Stomach (tissue), 9 donors: ENCODE measurements around the gene CAPN15. TPM values are rescaled to one million over a fixed set of nuclear protein-coding genes. Genes with fewer than 3 reads are reported as not detected.

ENCODE experiments used
- DNase-seq, 2 donors: peaks; one replicate each; pipeline versions ENCODE4 v3.0.0 to v3.0.0-alpha.2; 2013 to 2019
- H3K27ac ChIP-seq, 5 donors: fragments of 200-600 bp in 4 of 5; sonication (generic) in 4 of 5; one replicate each; pipeline ENCODE4 v1.5.1; 2013 to 2019; ENCODE audit warnings: mild to moderate bottlenecking in 1 of 5, moderate library complexity in 1 of 5
- H3K27me3 ChIP-seq, 3 donors: fragments of 200-600 bp; sonication (generic); one replicate each; pipeline ENCODE4 v1.5.1; 2017 to 2019; ENCODE audit warnings: mixed run types in 1 of 3
- H3K36me3 ChIP-seq, 4 donors: fragments of 200-600 bp; sonication (generic); 1 replicate in 3 of 4; 2 replicates in 1 of 4; pipeline ENCODE4 v1.5.1; 2016 to 2019
- H3K4me1 ChIP-seq, 4 donors: fragments of 200-600 bp; sonication (generic); one replicate each; pipeline ENCODE4 v1.5.1; 2016 to 2019
- H3K4me3 ChIP-seq, 4 donors: fragments of 200-600 bp; sonication (generic) in 3 of 4; one replicate each; pipeline ENCODE4 v1.5.1; 2016 to 2019; ENCODE audit warnings: mild to moderate bottlenecking in 1 of 4
- H3K9me3 ChIP-seq, 4 donors: fragments of 200-600 bp; sonication (generic); one replicate each; pipeline ENCODE4 v1.5.1; 2016 to 2019
- CTCF ChIP-seq, 7 experiments: fragments of 450-650 bp in 4 of 7; fragments of 200-600 bp in 3 of 7; sonication (generic) in 3 of 7; IDR thresholded peaks; one replicate each; pipeline ENCODE4 v1.5.1; 2016 to 2019; ENCODE audit warnings: antibody characterized with exemption in 7 of 7, control low read depth in 2 of 7, mild to moderate bottlenecking in 1 of 7
- EP300 ChIP-seq: sonication (generic); formaldehyde crosslinking; IDR thresholded peaks from one replicate; pipeline ENCODE4 v1.6.1; 2017; ENCODE audit warnings: antibody characterized with exemption
- POLR2A ChIP-seq, 4 donors: fragments of 450-650 bp; IDR thresholded peaks; one replicate each; pipeline ENCODE4 v1.6.1; 2016; ENCODE audit warnings: antibody characterized with exemption in 4 of 4, control low read depth in 2 of 4, mild to moderate bottlenecking in 1 of 4, moderate library complexity in 1 of 4
- POLR2AphosphoS5 ChIP-seq, 3 donors: sonication (generic); formaldehyde crosslinking; IDR thresholded peaks; one replicate each; pipeline ENCODE4 v1.6.1; 2016; ENCODE audit warnings: antibody characterized with exemption in 3 of 3
- WGBS, 5 donors: extraction: QIAGEN DNeasy Blood & Tissue Kit in 3 of 5; methylation state at CpG; one replicate each; pipeline versions ENCODE4 v1.1.5 to v1.1.7; 2013 to 2018; 5-methylcytosine and 5-hydroxymethylcytosine counted together
- intact Hi-C: fragments of 100-400 bp; cut with DNase I; formaldehyde crosslinking; loops from one replicate; pipeline ENCODE4 v1.15.1; 2023; ENCODE audit warnings: low total_unique reads
- polyA plus RNA-seq, 3 donors: library from polyadenylated mRNA; stranded (reverse); fragments of 200-250 nt; gene quantifications; one replicate each; pipeline ENCODE4 v1.2.3, GENCODE V29; 2013
- small RNA-seq, 4 donors: library from RNA; depleted of rRNA; stranded (forward); fragments of <200 nt; gene quantifications; one replicate each; pipeline ENCODE3, GENCODE V24; 2016
- total RNA-seq, 5 donors: library from RNA; depleted of rRNA; stranded (reverse); fragments of >200 nt; gene quantifications; one replicate each; pipeline versions ENCODE4 v1.1.0 to v1.2.3, GENCODE V29; 2014 to 2016
- donor health status: healthy with polysubstance abuse.
- donor health status: Bipolar disorder and iron deficiency.
- donor health status: healthy.

Gene CAPN15
- total and polyA plus RNA-seq, 8 donors = 25.2 to 235 (median 35.0) TPM

- 40 to 55% (median 50%) methylated on average over 7 of the region's 7 CpGs for WGBS, 5 donors
- no peak overlapping the region for H3K4me3 ChIP-seq
These were observed 73.3 kb downstream of the CAPN15 start for GRCh38 chr16:600781-601180.

GRCh38 chr16:603933-604332 is 76.4 kb downstream of the CAPN15 start:
- intact Hi-C loops = no loop called here
- WGBS, 5 donors = 75 to 89% (median 85%) methylated on average over 5 of the region's 5 CpGs
- H3K36me3 ChIP-seq = peaks cover 3 to 21% (median 19%) of the 10 kb centered on the region in 4 donors

More at GRCh38 chr16:600781-601180, 73.3 kb downstream of the CAPN15 start:
- H3K36me3 ChIP-seq = peaks cover 8 to 42% (median 33%) of the 10 kb centered on the region in 4 donors
- no peak overlapping the region for H3K27ac ChIP-seq
- H3K4me1 ChIP-seq = peaks cover 0 to 13% (median 9%) of the 10 kb centered on the region in 4 donors
- TF ChIP-seq EP300 = no peak
- no peak for TF ChIP-seq POLR2A (IDR thresholded peaks at IDR 0.05)
- no peak for TF ChIP-seq POLR2AphosphoS5 (IDR thresholded peaks at IDR 0.05)
- no peak for TF ChIP-seq CTCF (IDR thresholded peaks at IDR 0.05)
- no peak for DNase-seq
- intact Hi-C loops = no loop called here
- peaks cover 0 to 5% (median 0%) of the 10 kb centered on the region in 4 donors for H3K9me3 ChIP-seq
- H3K27me3 ChIP-seq = no peaks in the 10 kb centered on the region

More at GRCh38 chr16:603933-604332, 76.4 kb downstream of the CAPN15 start:
- peaks cover 0 to 5% (median 0%) of the 10 kb centered on the region in 4 donors for H3K9me3 ChIP-seq
- H3K27me3 ChIP-seq = no peaks in the 10 kb centered on the region
- H3K4me3 ChIP-seq = no peak overlapping the region
- H3K27ac ChIP-seq = no peak overlapping the region
- TF ChIP-seq POLR2A (IDR thresholded peaks at IDR 0.05) = no peak
- TF ChIP-seq POLR2AphosphoS5 (IDR thresholded peaks at IDR 0.05) = no peak
- no peak for TF ChIP-seq EP300
- no peak for TF ChIP-seq CTCF (IDR thresholded peaks at IDR 0.05)
- peaks cover 0 to 14% (median 6%) of the 10 kb centered on the region in 4 donors for H3K4me1 ChIP-seq
- DNase-seq = no peak

Small RNA genes lying within 50 kb of the gene (small RNA-seq; reads per million reads assigned to genes)
- 0.07 to 3.2 (median 0.28) reads per million in 4 donors for gene MIR3176
- gene MIR5587 = 0 to 0.15 (median 0.05) reads per million in 4 donors
- 0 reads per million in 4 donors for gene Z98883.1

Other genes starting within 250 kb of the CAPN15 start
- gene ARHGDIG, start 247.1 kb upstream of the CAPN15 start, total RNA-seq = 10 to 100 TPM in 2 of 5 donors, 1 to 10 TPM in 2, not detected in 1; 3.1 to 39.7 (median 11.0) TPM
- gene ARHGDIG, start 247.1 kb upstream of the CAPN15 start, polyA plus RNA-seq = 10 to 100 TPM in 1 of 3 donors, 1 to 10 TPM in 2; 5.2 to 50.4 (median 9.6) TPM
- gene PDIA2, start 244.5 kb upstream of the CAPN15 start, total RNA-seq = 100 to 1,000 TPM in 1 of 5 donors, 10 to 100 TPM in 3, not detected in 1; 32.3 to 118 (median 65.1) TPM
- 100 to 1,000 TPM; 142 to 932 (median 584) TPM for gene PDIA2, start 244.5 kb upstream of the CAPN15 start, polyA plus RNA-seq
- 10 to 100 TPM; 11.7 to 69.2 (median 17.0) TPM for gene AXIN1, start 175.0 kb upstream of the CAPN15 start, total RNA-seq
- gene AXIN1, start 175.0 kb upstream of the CAPN15 start, polyA plus RNA-seq = 10 to 100 TPM; 13.3 to 19.1 (median 17.9) TPM
- 100 to 1,000 TPM in 1 of 5 donors, 10 to 100 TPM in 3, 1 to 10 TPM in 1; 9.9 to 106 (median 30.7) TPM for gene MRPL28, start 157.2 kb upstream of the CAPN15 start, total RNA-seq
- 100 to 1,000 TPM in 1 of 3 donors, 10 to 100 TPM in 2; 78.8 to 100 (median 83.4) TPM for gene MRPL28, start 157.2 kb upstream of the CAPN15 start, polyA plus RNA-seq
- 100 to 1,000 TPM in 4 of 5 donors, 10 to 100 TPM in 1; 20.7 to 364 (median 162) TPM for gene PGAP6, start 145.7 kb upstream of the CAPN15 start, total RNA-seq
- gene PGAP6, start 145.7 kb upstream of the CAPN15 start, polyA plus RNA-seq = 10 to 100 TPM; 27.7 to 54.4 (median 33.9) TPM
- 100 to 1,000 TPM in 1 of 5 donors, 10 to 100 TPM in 4; 23.3 to 187 (median 49.0) TPM for gene NME4, start 130.5 kb upstream of the CAPN15 start, total RNA-seq
- 10 to 100 TPM; 84.0 to 97.7 (median 95.6) TPM for gene NME4, start 130.5 kb upstream of the CAPN15 start, polyA plus RNA-seq
- gene DECR2, start 125.8 kb upstream of the CAPN15 start, total RNA-seq = 100 to 1,000 TPM in 1 of 5 donors, 10 to 100 TPM in 2, 1 to 10 TPM in 2; 5.8 to 149 (median 12.5) TPM
- gene DECR2, start 125.8 kb upstream of the CAPN15 start, polyA plus RNA-seq = 10 to 100 TPM; 20.8 to 24.5 (median 22.6) TPM
- gene RAB11FIP3, start 102.1 kb upstream of the CAPN15 start, total RNA-seq = 100 to 1,000 TPM in 1 of 5 donors, 10 to 100 TPM in 3, 1 to 10 TPM in 1; 6.7 to 102 (median 57.8) TPM
- 10 to 100 TPM; 15.4 to 19.7 (median 16.2) TPM for gene RAB11FIP3, start 102.1 kb upstream of the CAPN15 start, polyA plus RNA-seq
- gene PRR35, start 32.7 kb downstream of the CAPN15 start, total RNA-seq = not detected
- gene PRR35, start 32.7 kb downstream of the CAPN15 start, polyA plus RNA-seq = not detected
- under 1 TPM in 2 of 5 donors, not detected in 3; 0.89 to 0.92 TPM for gene NHLRC4, start 39.3 kb downstream of the CAPN15 start, total RNA-seq
- 1 to 10 TPM in 2 of 3 donors, under 1 TPM in 1; 0.35 to 1.4 (median 1.4) TPM for gene NHLRC4, start 39.3 kb downstream of the CAPN15 start, polyA plus RNA-seq
- 100 to 1,000 TPM in 2 of 5 donors, 10 to 100 TPM in 3; 14.3 to 217 (median 52.6) TPM for gene PIGQ, start 42.3 kb downstream of the CAPN15 start, total RNA-seq
- gene PIGQ, start 42.3 kb downstream of the CAPN15 start, polyA plus RNA-seq = 10 to 100 TPM; 30.1 to 46.5 (median 38.0) TPM
- gene RAB40C, start 62.4 kb downstream of the CAPN15 start, total RNA-seq = 100 to 1,000 TPM in 1 of 5 donors, 10 to 100 TPM in 4; 17.6 to 101 (median 51.3) TPM
- gene RAB40C, start 62.4 kb downstream of the CAPN15 start, polyA plus RNA-seq = 10 to 100 TPM; 20.9 to 24.6 (median 22.1) TPM
- gene WFIKKN1, start 103.3 kb downstream of the CAPN15 start, total RNA-seq = 10 to 100 TPM in 1 of 5 donors, 1 to 10 TPM in 1, under 1 TPM in 2, not detected in 1; 0.14 to 25.8 (median 2.5) TPM
- 1 to 10 TPM; 1.0 to 2.0 (median 1.5) TPM for gene WFIKKN1, start 103.3 kb downstream of the CAPN15 start, polyA plus RNA-seq
- 100 to 1,000 TPM in 2 of 5 donors, 10 to 100 TPM in 3; 17.3 to 271 (median 82.9) TPM for gene METTL26, start 108.6 kb downstream of the CAPN15 start, total RNA-seq
- gene METTL26, start 108.6 kb downstream of the CAPN15 start, polyA plus RNA-seq = 100 to 1,000 TPM; 177 to 234 (median 218) TPM
- gene MCRIP2, start 114.1 kb downstream of the CAPN15 start, total RNA-seq = 100 to 1,000 TPM in 1 of 5 donors, 10 to 100 TPM in 4; 14.0 to 440 (median 67.7) TPM
- 100 to 1,000 TPM in 2 of 3 donors, 10 to 100 TPM in 1; 83.2 to 109 (median 107) TPM for gene MCRIP2, start 114.1 kb downstream of the CAPN15 start, polyA plus RNA-seq
- gene WDR90, start 121.7 kb downstream of the CAPN15 start, total RNA-seq = 100 to 1,000 TPM in 2 of 5 donors, 10 to 100 TPM in 3; 27.2 to 114 (median 30.9) TPM
- gene WDR90, start 121.7 kb downstream of the CAPN15 start, polyA plus RNA-seq = 10 to 100 TPM; 19.9 to 33.6 (median 22.0) TPM
- gene RHOT2, start 140.4 kb downstream of the CAPN15 start, total RNA-seq = 100 to 1,000 TPM in 3 of 5 donors, 10 to 100 TPM in 2; 41.5 to 574 (median 171) TPM
- 100 to 1,000 TPM in 1 of 3 donors, 10 to 100 TPM in 2; 68.1 to 151 (median 68.8) TPM for gene RHOT2, start 140.4 kb downstream of the CAPN15 start, polyA plus RNA-seq
- 10 to 100 TPM in 1 of 5 donors, 1 to 10 TPM in 2, not detected in 2; 1.3 to 48.7 (median 6.7) TPM for gene RHBDL1, start 148.0 kb downstream of the CAPN15 start, total RNA-seq
- 1 to 10 TPM in 2 of 3 donors, not detected in 1; 2.1 to 3.3 TPM for gene RHBDL1, start 148.0 kb downstream of the CAPN15 start, polyA plus RNA-seq
- gene STUB1, start 152.7 kb downstream of the CAPN15 start, total RNA-seq = 100 to 1,000 TPM in 3 of 5 donors, 10 to 100 TPM in 2; 43.5 to 307 (median 206) TPM
- 100 to 1,000 TPM; 123 to 183 (median 128) TPM for gene STUB1, start 152.7 kb downstream of the CAPN15 start, polyA plus RNA-seq
- gene JMJD8, start 156.6 kb downstream of the CAPN15 start, total RNA-seq = 100 to 1,000 TPM in 4 of 5 donors, 10 to 100 TPM in 1; 24.2 to 229 (median 123) TPM
- 10 to 100 TPM; 27.6 to 44.2 (median 31.9) TPM for gene JMJD8, start 156.6 kb downstream of the CAPN15 start, polyA plus RNA-seq
- gene WDR24, start 162.7 kb downstream of the CAPN15 start, total RNA-seq = 10 to 100 TPM in 4 of 5 donors, 1 to 10 TPM in 1; 2.0 to 72.3 (median 27.4) TPM
- gene WDR24, start 162.7 kb downstream of the CAPN15 start, polyA plus RNA-seq = 1 to 10 TPM; 4.7 to 6.7 (median 5.7) TPM
- under 1 TPM in 2 of 5 donors, not detected in 3; 0.37 to 0.72 TPM for gene FBXL16, start 178.1 kb downstream of the CAPN15 start, total RNA-seq
- gene FBXL16, start 178.1 kb downstream of the CAPN15 start, polyA plus RNA-seq = 1 to 10 TPM in 2 of 3 donors, under 1 TPM in 1; 0.61 to 3.6 (median 1.3) TPM
- gene METRN, start 187.4 kb downstream of the CAPN15 start, total RNA-seq = 10 to 100 TPM in 4 of 5 donors, 1 to 10 TPM in 1; 7.1 to 79.7 (median 20.4) TPM
- 10 to 100 TPM; 36.9 to 45.8 (median 39.4) TPM for gene METRN, start 187.4 kb downstream of the CAPN15 start, polyA plus RNA-seq
- gene ANTKMT, start 193.4 kb downstream of the CAPN15 start, total RNA-seq = 100 to 1,000 TPM in 1 of 5 donors, 10 to 100 TPM in 3, 1 to 10 TPM in 1; 9.7 to 602 (median 44.9) TPM
- gene ANTKMT, start 193.4 kb downstream of the CAPN15 start, polyA plus RNA-seq = 10 to 100 TPM; 35.9 to 65.0 (median 58.0) TPM
- 10 to 100 TPM in 1 of 5 donors, 1 to 10 TPM in 1, not detected in 3; 1.3 to 14.3 TPM for gene CCDC78, start 198.7 kb downstream of the CAPN15 start, total RNA-seq
- gene CCDC78, start 198.7 kb downstream of the CAPN15 start, polyA plus RNA-seq = 1 to 10 TPM in 2 of 3 donors, not detected in 1; 1.3 to 1.7 TPM
- gene HAGHL, start 199.4 kb downstream of the CAPN15 start, total RNA-seq = 10 to 100 TPM in 1 of 5 donors, 1 to 10 TPM in 2, not detected in 2; 3.3 to 19.9 (median 4.0) TPM
- 1 to 10 TPM; 3.1 to 7.9 (median 3.7) TPM for gene HAGHL, start 199.4 kb downstream of the CAPN15 start, polyA plus RNA-seq
- 100 to 1,000 TPM in 1 of 5 donors, 10 to 100 TPM in 4; 35.4 to 145 (median 62.9) TPM for gene CIAO3, start 213.3 kb downstream of the CAPN15 start, total RNA-seq
- 10 to 100 TPM; 22.8 to 37.6 (median 37.2) TPM for gene CIAO3, start 213.3 kb downstream of the CAPN15 start, polyA plus RNA-seq
- 10 to 100 TPM in 1 of 5 donors, 1 to 10 TPM in 3, not detected in 1; 1.6 to 41.5 (median 3.4) TPM for gene MSLN, start 233.0 kb downstream of the CAPN15 start, total RNA-seq
- 10 to 100 TPM in 1 of 3 donors, 1 to 10 TPM in 1, under 1 TPM in 1; 0.92 to 83.7 (median 6.1) TPM for gene MSLN, start 233.0 kb downstream of the CAPN15 start, polyA plus RNA-seq